Endothelial cell (in vitro differentiated cells): ENCODE data around the gene NPY. TPM values are rescaled to one million over a fixed set of nuclear protein-coding genes. Genes with fewer than 3 reads are reported as not detected.
A peak's percentile ranks its signal among the peaks of the same experiment; 100 is the strongest.

ENCODE experiments used
- DNase-seq: peaks from one replicate; pipeline ENCODE4 v3.0.0; 2021; ENCODE audit warnings: low spot score
- H3K27ac Mint-ChIP-seq: one replicate; pipeline ENCODE4 v1.8.0; 2021; ENCODE audit warnings: mixed read lengths, inconsistent platforms; ENCODE audit not compliant: unreplicated experiment
- H3K27me3 Mint-ChIP-seq: one replicate; pipeline ENCODE4 v1.8.0; 2021; ENCODE audit warnings: mild to moderate bottlenecking, moderate library complexity, mixed read lengths, inconsistent platforms; ENCODE audit not compliant: unreplicated experiment
- H3K36me3 Mint-ChIP-seq: one replicate; pipeline ENCODE4 v1.8.0; 2021; ENCODE audit warnings: mild to moderate bottlenecking, low read depth, mixed read lengths, inconsistent platforms; ENCODE audit not compliant: unreplicated experiment
- H3K4me1 Mint-ChIP-seq: one replicate; pipeline ENCODE4 v1.8.0; 2021; ENCODE audit warnings: mild to moderate bottlenecking, mixed read lengths, inconsistent platforms; ENCODE audit not compliant: unreplicated experiment
- H3K4me3 Mint-ChIP-seq: one replicate; pipeline ENCODE4 v1.8.0; 2021; ENCODE audit warnings: mild to moderate bottlenecking, mixed read lengths, inconsistent platforms; ENCODE audit not compliant: unreplicated experiment
- H3K9me3 Mint-ChIP-seq: one replicate; pipeline ENCODE4 v1.8.0; 2021; ENCODE audit warnings: mixed read lengths, inconsistent platforms; ENCODE audit not compliant: unreplicated experiment
- total RNA-seq: library from RNA; stranded (reverse); fragmentation: NEBNext Ultra II Directional; extraction: Animal tissue kit (Norgen Biotek cat#: 25700); gene quantifications from one replicate; pipeline ENCODE4 v1.2.1, GENCODE V29; 2021; ENCODE audit not compliant: unreplicated experiment
- TF ChIP-seq, protein P1 (sequence below): fragments of 200-600 bp; sonication (generic); IDR thresholded peaks from one replicate; pipeline ENCODE4 v1.5.0; 2021; ENCODE audit warnings: antibody characterized with exemption; ENCODE audit not compliant: unreplicated experiment

Gene NPY
- total RNA-seq, 1 donor from 2014 or later, result not detected

DNA sequence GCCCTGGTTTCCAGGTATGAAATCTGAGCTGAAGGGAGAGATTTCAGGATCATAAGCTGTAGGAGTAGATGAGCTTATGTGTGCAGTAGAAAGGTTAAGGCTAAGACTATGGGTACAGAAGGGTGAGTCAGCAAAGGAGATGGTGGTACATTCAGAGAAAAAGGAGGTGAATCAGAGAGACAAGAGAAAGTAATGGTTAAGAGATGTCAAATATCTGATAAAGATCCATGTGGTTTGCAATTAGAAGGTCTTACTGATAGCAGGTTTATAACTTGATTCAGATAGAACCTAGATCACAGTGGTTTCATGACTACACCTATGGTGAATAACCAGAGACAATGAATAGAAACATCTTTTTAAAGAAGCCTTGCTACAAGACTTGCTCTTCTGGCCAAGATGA, 4.5 kb upstream of the NPY start:
- H3K9me3 Mint-ChIP-seq, result no peaks in the 10 kb centered on the region
- peaks cover 3% of the 10 kb centered on the region for H3K4me1 Mint-ChIP-seq
- no peak overlapping the region for H3K27ac Mint-ChIP-seq
- no peak overlapping the region for H3K4me3 Mint-ChIP-seq
- H3K27me3 Mint-ChIP-seq, result peaks cover 8% of the 10 kb centered on the region
- TF ChIP-seq, protein P1, sequence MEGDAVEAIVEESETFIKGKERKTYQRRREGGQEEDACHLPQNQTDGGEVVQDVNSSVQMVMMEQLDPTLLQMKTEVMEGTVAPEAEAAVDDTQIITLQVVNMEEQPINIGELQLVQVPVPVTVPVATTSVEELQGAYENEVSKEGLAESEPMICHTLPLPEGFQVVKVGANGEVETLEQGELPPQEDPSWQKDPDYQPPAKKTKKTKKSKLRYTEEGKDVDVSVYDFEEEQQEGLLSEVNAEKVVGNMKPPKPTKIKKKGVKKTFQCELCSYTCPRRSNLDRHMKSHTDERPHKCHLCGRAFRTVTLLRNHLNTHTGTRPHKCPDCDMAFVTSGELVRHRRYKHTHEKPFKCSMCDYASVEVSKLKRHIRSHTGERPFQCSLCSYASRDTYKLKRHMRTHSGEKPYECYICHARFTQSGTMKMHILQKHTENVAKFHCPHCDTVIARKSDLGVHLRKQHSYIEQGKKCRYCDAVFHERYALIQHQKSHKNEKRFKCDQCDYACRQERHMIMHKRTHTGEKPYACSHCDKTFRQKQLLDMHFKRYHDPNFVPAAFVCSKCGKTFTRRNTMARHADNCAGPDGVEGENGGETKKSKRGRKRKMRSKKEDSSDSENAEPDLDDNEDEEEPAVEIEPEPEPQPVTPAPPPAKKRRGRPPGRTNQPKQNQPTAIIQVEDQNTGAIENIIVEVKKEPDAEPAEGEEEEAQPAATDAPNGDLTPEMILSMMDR, result no peak
- no peaks in the 10 kb centered on the region for H3K36me3 Mint-ChIP-seq
- no peak for DNase-seq

DNA sequence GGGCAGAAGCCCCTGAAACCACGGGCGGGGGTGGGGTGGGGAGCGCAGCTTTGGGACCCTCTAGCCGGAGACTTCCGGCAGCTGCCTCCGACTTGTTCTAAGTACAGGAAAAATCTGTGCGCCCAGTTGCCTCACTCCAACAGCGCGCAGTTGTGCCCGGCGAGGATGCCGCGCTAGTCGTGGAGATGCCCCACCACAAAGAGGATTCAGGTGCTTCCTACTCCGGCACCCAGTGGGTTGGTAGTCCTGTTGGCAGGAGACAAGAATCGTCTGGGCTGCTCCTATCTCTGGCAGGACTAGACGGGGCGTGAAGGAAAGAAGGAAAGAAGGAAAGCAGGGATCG, 465 bp upstream of the NPY start:
- Mint-ChIP-seq H3K4me3 (peak overlapping the region; percentile 89), H3K27me3 (peaks cover 11% of the 10 kb centered on the region), H3K27ac (no peak overlapping the region), H3K9me3 (no peaks in the 10 kb centered on the region), H3K36me3 (no peaks in the 10 kb centered on the region), H3K4me1 (peaks cover 4% of the 10 kb centered on the region)
- TF ChIP-seq, protein P1, result no peak
- peak; percentile 6 for DNase-seq

DNA sequence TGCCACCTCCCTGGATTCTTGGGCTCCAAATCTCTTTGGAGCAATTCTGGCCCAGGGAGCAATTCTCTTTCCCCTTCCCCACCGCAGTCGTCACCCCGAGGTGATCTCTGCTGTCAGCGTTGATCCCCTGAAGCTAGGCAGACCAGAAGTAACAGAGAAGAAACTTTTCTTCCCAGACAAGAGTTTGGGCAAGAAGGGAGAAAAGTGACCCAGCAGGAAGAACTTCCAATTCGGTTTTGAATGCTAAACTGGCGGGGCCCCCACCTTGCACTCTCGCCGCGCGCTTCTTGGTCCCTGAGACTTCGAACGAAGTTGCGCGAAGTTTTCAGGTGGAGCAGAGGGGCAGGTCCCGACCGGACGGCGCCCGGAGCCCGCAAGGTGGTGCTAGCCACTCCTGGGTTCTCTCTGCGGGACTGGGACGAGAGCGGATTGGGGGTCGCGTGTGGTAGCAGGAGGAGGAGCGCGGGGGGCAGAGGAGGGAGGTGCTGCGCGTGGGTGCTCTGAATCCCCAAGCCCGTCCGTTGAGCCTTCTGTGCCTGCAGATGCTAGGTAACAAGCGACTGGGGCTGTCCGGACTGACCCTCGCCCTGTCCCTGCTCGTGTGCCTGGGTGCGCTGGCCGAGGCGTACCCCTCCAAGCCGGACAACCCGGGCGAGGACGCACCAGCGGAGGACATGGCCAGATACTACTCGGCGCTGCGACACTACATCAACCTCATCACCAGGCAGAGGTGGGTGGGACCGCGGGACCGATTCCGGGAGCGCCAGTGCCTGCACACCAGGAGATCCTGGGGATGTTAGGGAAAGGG, 913 bp downstream of the NPY start:
- peak; percentile 43 for DNase-seq
- Mint-ChIP-seq H3K27me3 (peaks cover 11% of the 10 kb centered on the region), H3K4me3 (peak overlapping the region; percentile 84), H3K9me3 (no peaks in the 10 kb centered on the region), H3K27ac (no peak overlapping the region), H3K4me1 (peaks cover 4% of the 10 kb centered on the region), H3K36me3 (no peaks in the 10 kb centered on the region)
- TF ChIP-seq, protein P1, result no peak

DNA sequence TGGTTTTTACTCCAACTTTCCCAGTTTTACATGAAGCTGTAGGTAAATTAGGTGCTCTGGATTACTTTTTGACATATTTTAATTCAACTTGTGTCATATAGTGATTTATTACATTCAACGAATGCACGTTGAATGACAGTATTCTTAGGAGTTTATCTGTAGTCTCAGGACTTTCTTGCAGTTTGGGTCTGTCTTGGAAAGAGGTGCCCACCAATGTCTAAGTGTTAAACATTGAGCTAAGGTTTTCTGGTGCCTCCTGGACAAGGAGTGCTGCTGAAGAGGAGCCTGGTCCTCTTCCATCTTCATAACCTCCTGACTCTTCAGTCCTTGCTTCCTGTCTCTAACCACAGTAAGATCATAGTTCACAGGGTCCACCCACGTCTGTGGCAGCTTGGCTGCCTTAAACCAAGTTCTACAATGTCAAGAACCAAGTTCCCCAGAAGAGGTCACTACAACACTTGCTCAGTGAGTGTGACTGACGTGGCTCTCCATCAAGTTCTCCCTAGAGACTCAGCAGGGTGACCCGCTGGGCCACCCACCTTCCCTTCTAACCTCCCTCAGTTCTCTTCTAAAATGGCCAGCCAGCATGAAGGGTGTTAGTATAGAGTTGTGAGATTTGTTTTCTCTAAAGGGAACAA, 6.1 kb downstream of the NPY start:
- Mint-ChIP-seq H3K27ac (no peak overlapping the region), H3K9me3 (no peaks in the 10 kb centered on the region), H3K27me3 (peaks cover 1% of the 10 kb centered on the region), H3K36me3 (no peaks in the 10 kb centered on the region), H3K4me1 (no peaks in the 10 kb centered on the region), H3K4me3 (no peak overlapping the region)
- DNase-seq, result peak; percentile 24
- TF ChIP-seq, protein P1, result no peak

DNA sequence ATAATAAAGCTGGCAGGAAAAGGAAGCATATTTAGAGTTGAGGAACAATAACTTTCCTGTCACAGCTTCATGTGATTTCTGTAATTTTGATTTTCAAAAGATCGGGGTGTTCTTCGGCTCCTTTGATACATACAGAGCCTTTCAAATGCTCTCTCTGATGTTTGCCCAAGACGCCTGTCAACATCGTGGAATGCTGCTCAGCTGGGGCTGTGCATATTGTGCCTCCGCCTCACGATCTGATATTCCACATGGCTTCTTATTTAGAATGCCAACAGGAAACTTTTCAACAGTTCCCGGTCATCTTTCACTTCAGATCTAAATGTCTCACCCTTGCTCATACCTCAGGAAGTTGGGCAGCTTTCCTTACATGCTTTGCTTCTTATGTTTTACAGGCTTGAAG, 7.3 kb downstream of the NPY start:
- H3K27me3 Mint-ChIP-seq, result no peaks in the 10 kb centered on the region
- TF ChIP-seq, protein P1, result no peak
- H3K27ac Mint-ChIP-seq, result no peak overlapping the region
- no peaks in the 10 kb centered on the region for H3K4me1 Mint-ChIP-seq
- no peak for DNase-seq
- H3K4me3 Mint-ChIP-seq, result no peak overlapping the region
- H3K36me3 Mint-ChIP-seq, result no peaks in the 10 kb centered on the region
- H3K9me3 Mint-ChIP-seq, result no peaks in the 10 kb centered on the region
